Stimulated activated naive B cell treated with anti-CD40 and anti-IgM and Interleukin-4, amounts not matched to agents 10 μg/mL and 1 μg/mL and 100 μg/mL, for 72 hours (primary cell): Measurements from ENCODE around the gene CACNA2D2.

Experiments
- ATAC-seq, 2 donors: fragments of 150-1000 bp; cut with Tn5 transposase; replicated peaks; 2 replicates each; pipeline ENCODE4 v1.10.0; 2021; ENCODE audit warnings: moderate library complexity in 1 of 2
- DNase-seq: peaks from one replicate; pipeline ENCODE4 v3.0.0; 2021
- H3K27ac Mint-ChIP-seq: one replicate; pipeline ENCODE4 v1.8.0; 2022; ENCODE audit warnings: mild to moderate bottlenecking, mixed read lengths
- H3K27me3 Mint-ChIP-seq, 2 donors: one replicate each; pipeline ENCODE4 v1.8.0; 2022; ENCODE audit warnings: mixed read lengths in 2 of 2
- H3K36me3 Mint-ChIP-seq, 2 donors: one replicate each; pipeline ENCODE4 v1.8.0; 2022; ENCODE audit warnings: mixed read lengths in 2 of 2, mild to moderate bottlenecking in 1 of 2
- H3K4me1 Mint-ChIP-seq, 2 donors: one replicate each; pipeline ENCODE4 v1.8.0; 2022; ENCODE audit warnings: mixed read lengths in 2 of 2, mild to moderate bottlenecking in 1 of 2
- H3K4me3 Mint-ChIP-seq, 2 donors: one replicate each; pipeline ENCODE4 v1.8.0; 2022; ENCODE audit warnings: mild to moderate bottlenecking in 2 of 2, mixed read lengths in 2 of 2, moderate library complexity in 1 of 2
- H3K9me3 Mint-ChIP-seq, 2 donors: one replicate each; pipeline ENCODE4 v1.8.0; 2022; ENCODE audit warnings: mixed read lengths in 2 of 2, mild to moderate bottlenecking in 1 of 2

CACNA2D2 gene

GRCh38 chr3:50494126-50494525 lies 9.3 kb downstream of the CACNA2D2 start:
- ATAC-seq (no peak), DNase-seq (no peak)
- H3K4me1 Mint-ChIP-seq, result peaks cover 0 to 11% of the 10 kb centered on the region in 2 donors
- H3K4me3 Mint-ChIP-seq, result no peak overlapping the region
- H3K27me3 Mint-ChIP-seq, result peaks cover 20 to 25% of the 10 kb centered on the region in 2 donors
- H3K9me3 Mint-ChIP-seq, result no peaks in the 10 kb centered on the region
- H3K27ac Mint-ChIP-seq, result no peak overlapping the region
- H3K36me3 Mint-ChIP-seq, result no peaks in the 10 kb centered on the region

- Mint-ChIP-seq H3K9me3 (no peaks in the 10 kb centered on the region), H3K27ac (no peak overlapping the region), H3K4me3 (no peak overlapping the region), H3K36me3 (no peaks in the 10 kb centered on the region), H3K4me1 (peaks cover 0 to 11% of the 10 kb centered on the region in 2 donors), H3K27me3 (peaks cover 15 to 20% of the 10 kb centered on the region in 2 donors)
- DNase-seq (no peak), ATAC-seq (no peak)
Observed at GRCh38 chr3:50493623-50494022, 9.8 kb downstream of the CACNA2D2 start.

- Mint-ChIP-seq H3K4me1 (peaks cover 0 to 11% of the 10 kb centered on the region in 2 donors), H3K9me3 (no peaks in the 10 kb centered on the region), H3K4me3 (no peak overlapping the region), H3K27ac (no peak overlapping the region), H3K36me3 (no peaks in the 10 kb centered on the region), H3K27me3 (peaks cover 14 to 15% of the 10 kb centered on the region in 2 donors)
- no peak for ATAC-seq
- DNase-seq, result no peak
Observed at GRCh38 chr3:50493086-50493485, 10.3 kb downstream of the CACNA2D2 start.

GRCh38 chr3:50491023-50491422 lies 12.4 kb downstream of the CACNA2D2 start:
- ATAC-seq (peak; percentile 87 to 89), DNase-seq (no peak)
- Mint-ChIP-seq H3K27me3 (peaks cover 0 to 5% of the 10 kb centered on the region in 2 donors), H3K9me3 (no peaks in the 10 kb centered on the region), H3K27ac (no peak overlapping the region), H3K36me3 (no peaks in the 10 kb centered on the region), H3K4me1 (peaks cover 0 to 11% of the 10 kb centered on the region in 2 donors), H3K4me3 (no peak overlapping the region)

- ATAC-seq, result no peak
- Mint-ChIP-seq H3K27me3 (peaks cover 0 to 5% of the 10 kb centered on the region in 2 donors), H3K36me3 (no peaks in the 10 kb centered on the region), H3K9me3 (no peaks in the 10 kb centered on the region), H3K27ac (no peak overlapping the region), H3K4me1 (peaks cover 0 to 11% of the 10 kb centered on the region in 2 donors), H3K4me3 (no peak overlapping the region)
- no peak for DNase-seq
Observed at GRCh38 chr3:50490424-50490823, 13.0 kb downstream of the CACNA2D2 start.

- ATAC-seq (no peak), DNase-seq (no peak)
- Mint-ChIP-seq H3K27me3 (peaks cover 0 to 9% of the 10 kb centered on the region in 2 donors), H3K36me3 (no peaks in the 10 kb centered on the region), H3K9me3 (no peaks in the 10 kb centered on the region), H3K27ac (no peak overlapping the region), H3K4me1 (peaks cover 0 to 11% of the 10 kb centered on the region in 2 donors), H3K4me3 (no peak overlapping the region)
Observed at GRCh38 chr3:50487181-50487580, 16.3 kb downstream of the CACNA2D2 start.

- Mint-ChIP-seq H3K4me3 (no peak overlapping the region), H3K9me3 (no peaks in the 10 kb centered on the region), H3K36me3 (no peaks in the 10 kb centered on the region), H3K4me1 (peaks cover 0 to 10% of the 10 kb centered on the region in 2 donors), H3K27ac (no peak overlapping the region), H3K27me3 (peaks cover 0 to 9% of the 10 kb centered on the region in 2 donors)
- ATAC-seq (no peak), DNase-seq (no peak)
Observed at GRCh38 chr3:50486219-50486888, 17.1 kb downstream of the CACNA2D2 start.

GRCh38 chr3:50484722-50485121 lies 18.7 kb downstream of the CACNA2D2 start:
- no peak for DNase-seq
- H3K36me3 Mint-ChIP-seq, result no peaks in the 10 kb centered on the region
- no peak overlapping the region for H3K27ac Mint-ChIP-seq
- ATAC-seq, result no peak
- H3K4me1 Mint-ChIP-seq, result peaks cover 0 to 6% of the 10 kb centered on the region in 2 donors
- H3K27me3 Mint-ChIP-seq, result peaks cover 0 to 9% of the 10 kb centered on the region in 2 donors
- H3K4me3 Mint-ChIP-seq, result no peak overlapping the region
- H3K9me3 Mint-ChIP-seq, result no peaks in the 10 kb centered on the region

- Mint-ChIP-seq H3K4me3 (no peak overlapping the region), H3K27me3 (peaks cover 0 to 9% of the 10 kb centered on the region in 2 donors), H3K9me3 (no peaks in the 10 kb centered on the region), H3K27ac (no peak overlapping the region), H3K36me3 (no peaks in the 10 kb centered on the region), H3K4me1 (peaks cover 0 to 6% of the 10 kb centered on the region in 2 donors)
- no peak for ATAC-seq
- DNase-seq, result no peak
Observed at GRCh38 chr3:50483374-50483773, 20.1 kb downstream of the CACNA2D2 start.

GRCh38 chr3:50481992-50482391 lies 21.4 kb downstream of the CACNA2D2 start:
- peaks cover 0 to 6% of the 10 kb centered on the region in 2 donors for H3K4me1 Mint-ChIP-seq

GRCh38 chr3:50480471-50480870 lies 23.0 kb downstream of the CACNA2D2 start:
- Mint-ChIP-seq H3K27ac (no peak overlapping the region), H3K4me1 (peaks cover 0 to 6% of the 10 kb centered on the region in 2 donors), H3K27me3 (peaks cover 4 to 8% of the 10 kb centered on the region in 2 donors), H3K9me3 (no peaks in the 10 kb centered on the region), H3K4me3 (no peak overlapping the region), H3K36me3 (no peaks in the 10 kb centered on the region)
- DNase-seq (no peak), ATAC-seq (no peak)

More at GRCh38 chr3:50481992-50482391, 21.4 kb downstream of the CACNA2D2 start:
- DNase-seq, result no peak
- Mint-ChIP-seq H3K4me3 (no peak overlapping the region), H3K9me3 (no peaks in the 10 kb centered on the region), H3K27ac (no peak overlapping the region), H3K36me3 (no peaks in the 10 kb centered on the region), H3K27me3 (peaks cover 0 to 9% of the 10 kb centered on the region in 2 donors)
- no peak for ATAC-seq

- Mint-ChIP-seq H3K9me3 (no peaks in the 10 kb centered on the region), H3K4me1 (peaks cover 0 to 6% of the 10 kb centered on the region in 2 donors), H3K27ac (no peak overlapping the region), H3K27me3 (peaks cover 4 to 12% of the 10 kb centered on the region in 2 donors), H3K4me3 (no peak overlapping the region), H3K36me3 (no peaks in the 10 kb centered on the region)
- DNase-seq (no peak), ATAC-seq (no peak)
Observed at GRCh38 chr3:50479523-50479922, 23.9 kb downstream of the CACNA2D2 start.

GRCh38 chr3:50478671-50479260 lies 24.7 kb downstream of the CACNA2D2 start:
- Mint-ChIP-seq H3K27ac (no peak overlapping the region), H3K36me3 (no peaks in the 10 kb centered on the region), H3K4me3 (no peak overlapping the region), H3K4me1 (peaks cover 0 to 6% of the 10 kb centered on the region in 2 donors), H3K9me3 (no peaks in the 10 kb centered on the region), H3K27me3 (peaks cover 0 to 19% of the 10 kb centered on the region in 2 donors)
- no peak for DNase-seq
- no peak for ATAC-seq

- no peaks in the 10 kb centered on the region for H3K9me3 Mint-ChIP-seq
- no peak for DNase-seq
- no peak for ATAC-seq
- H3K4me1 Mint-ChIP-seq, result peaks cover 0 to 6% of the 10 kb centered on the region in 2 donors
- no peak overlapping the region for H3K4me3 Mint-ChIP-seq
- no peaks in the 10 kb centered on the region for H3K36me3 Mint-ChIP-seq
- H3K27me3 Mint-ChIP-seq, result peaks cover 0 to 19% of the 10 kb centered on the region in 2 donors
- H3K27ac Mint-ChIP-seq, result no peak overlapping the region
Observed at GRCh38 chr3:50478051-50478450, 25.4 kb downstream of the CACNA2D2 start.

- ATAC-seq (no peak), DNase-seq (no peak)
- H3K4me1 Mint-ChIP-seq, result no peaks in the 10 kb centered on the region
- no peaks in the 10 kb centered on the region for H3K9me3 Mint-ChIP-seq
- H3K27me3 Mint-ChIP-seq, result peaks cover 0 to 19% of the 10 kb centered on the region in 2 donors
- H3K27ac Mint-ChIP-seq, result no peak overlapping the region
- no peak overlapping the region for H3K4me3 Mint-ChIP-seq
- no peaks in the 10 kb centered on the region for H3K36me3 Mint-ChIP-seq
Observed at GRCh38 chr3:50475348-50475747, 28.1 kb downstream of the CACNA2D2 start.
